Panc1 (cell line): ENCODE results near the gene GNRHR. TPM values are rescaled to one million over a fixed set of nuclear protein-coding genes. Genes with fewer than 3 reads are reported as not detected.

Experiments
- ATAC-seq: fragments of 200-7000 bp; cut with Tn5 transposase; 2 replicates; pipeline ENCODE4 v1.9.1; 2020; ENCODE audit warnings: mild to moderate bottlenecking, moderate library complexity
- BruUV-seq: library from RNA; stranded (reverse); fragments of 400-500 nt; replicated peaks from 2 replicates; lab custom pipeline; 2021; lab: Mats Ljungman, UMichigan
- CTCF ChIA-PET: fragments of 300-600 bp; sonication (Branson Sonifier 250); formaldehyde crosslinking; loops from one replicate; lab custom pipeline; 2022; ENCODE audit warnings: antibody characterized with exemption; lab: Charles Lee
- POLR2A ChIA-PET: fragments of 300-600 bp; sonication (Branson Sonifier 250); formaldehyde crosslinking; loops from one replicate; lab custom pipeline; 2022; ENCODE audit warnings: antibody characterized with exemption; lab: Charles Lee
- DNase-seq: peaks from one replicate; pipeline ENCODE4 v3.0.0-alpha.2; 2010; ENCODE audit warnings: low read depth, low spot score
- H3K27ac ChIP-seq: 2 replicates; pipeline ENCODE4 v1.5.1; 2011; ENCODE audit warnings: mild to moderate bottlenecking, low read length, inconsistent platforms
- H3K27me3 ChIP-seq: fragments of 200-500 bp; sonication (Bioruptor generic); 2 replicates; pipeline ENCODE4 v1.6.0; 2014; ENCODE audit warnings: low read length, inconsistent platforms; ENCODE audit not compliant: control insufficient read depth, insufficient read depth
- H3K36me3 ChIP-seq: fragments of 200-500 bp; sonication (Bioruptor generic); 2 replicates; pipeline ENCODE4 v1.5.1; 2014; ENCODE audit warnings: inconsistent platforms, mild to moderate bottlenecking, low read length, moderate library complexity; ENCODE audit not compliant: control insufficient read depth, insufficient read depth
- H3K4me1 ChIP-seq: 2 replicates; pipeline ENCODE4 v1.5.1; 2011; ENCODE audit warnings: inconsistent platforms, mild to moderate bottlenecking, low read length, moderate library complexity; ENCODE audit not compliant: control insufficient read depth, insufficient read depth
- H3K4me3 ChIP-seq, 2 experiments: 2 replicates each; pipeline ENCODE4 v1.5.1; 2011 to 2012; ENCODE audit warnings: low read depth in 2 of 2, low read length in 2 of 2, mild to moderate bottlenecking in 2 of 2, inconsistent platforms in 1 of 2, moderate library complexity in 1 of 2
- H3K9me3 ChIP-seq: fragments of 200-500 bp; sonication (Bioruptor generic); 2 replicates; pipeline ENCODE4 v1.5.1; 2014; ENCODE audit warnings: low read depth, mild to moderate bottlenecking, inconsistent platforms, low read length, moderate library complexity; ENCODE audit not compliant: control insufficient read depth, insufficient read depth
- POLR2AphosphoS5 ChIP-seq: IDR thresholded peaks from 2 replicates; pipeline ENCODE4 v1.6.1; 2012; ENCODE audit warnings: mild to moderate bottlenecking, low read depth, low read length, moderate library complexity
- SIN3A ChIP-seq: IDR thresholded peaks from 2 replicates; pipeline ENCODE4 v1.6.1; 2012; ENCODE audit warnings: low read depth, mild to moderate bottlenecking, low read length, moderate library complexity, borderline replicate concordance; ENCODE audit not compliant: insufficient read depth
- TCF7L2 ChIP-seq: IDR thresholded peaks from 2 replicates; pipeline ENCODE4 v1.6.1; 2011; ENCODE audit warnings: mild to moderate bottlenecking, low read depth, low read length, inconsistent platforms
- in situ Hi-C: cut with HindIII; loops from 2 replicates; pipeline ENCODE4 v1.10.0; 2016; ENCODE audit warnings: low sequenced_read_pairs, low pct_unique_long_range_greater_than_20kb
- intact Hi-C: fragments of 100-400 bp; cut with micrococcal nuclease; formaldehyde crosslinking; loops from one replicate; pipeline ENCODE4 v1.10.0; 2022; ENCODE audit not compliant: unreplicated experiment
- total RNA-seq: library from RNA; stranded (reverse); gene quantifications from one replicate; pipeline ENCODE4 v1.2.1, GENCODE V29; 2021; ENCODE audit not compliant: unreplicated experiment
- TF ChIP-seq, protein P1 (sequence below), 2 experiments: IDR thresholded peaks; 2 replicates each; pipeline ENCODE4 v1.6.1; 2011 to 2012; ENCODE audit warnings: low read depth in 2 of 2, control low read depth in 1 of 2, low read length in 1 of 2, mild to moderate bottlenecking in 1 of 2, moderate library complexity in 1 of 2; ENCODE audit not compliant: insufficient read depth in 1 of 2
- TF ChIP-seq, protein P2 (sequence below): fragments of 450-650 bp; IDR thresholded peaks from 2 replicates; pipeline ENCODE4 v1.5.1; 2017; ENCODE audit warnings: mild to moderate bottlenecking

Gene GNRHR
- total RNA-seq, 1 experiment from 2014 or later = not detected

DNA sequence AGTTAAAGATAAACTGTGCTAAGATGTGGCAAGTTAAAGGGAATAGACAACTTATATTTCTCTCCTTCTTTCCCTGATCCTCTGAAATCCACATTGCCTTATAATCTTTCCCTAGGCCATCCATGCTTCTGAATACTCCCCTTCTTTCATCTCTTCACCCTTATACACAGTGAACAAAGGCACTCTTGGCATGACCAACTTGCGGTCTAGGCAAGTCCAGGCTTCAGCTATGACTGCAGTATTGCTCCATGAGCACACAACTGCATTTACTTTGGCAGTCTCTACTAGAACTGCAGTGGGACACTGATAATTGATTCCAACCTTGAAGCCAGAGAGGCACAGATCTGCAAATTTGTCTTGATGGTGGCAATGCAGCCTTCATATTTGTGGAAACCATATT is 29.1 kb downstream of the GNRHR start:
- intact Hi-C loops = no loop called here
- DNase-seq (no peak), ATAC-seq (no peak)
- no peaks in the 10 kb centered on the region; the same call in 1 of the 2 replicates for H3K9me3 ChIP-seq
- ChIA-PET POLR2A (no interaction called here), CTCF (no interaction called here)
- H3K4me1 ChIP-seq = no peaks in the 10 kb centered on the region
- in situ Hi-C loops = no loop called here
- no peak for TF ChIP-seq TCF7L2
- TF ChIP-seq, protein P1, sequence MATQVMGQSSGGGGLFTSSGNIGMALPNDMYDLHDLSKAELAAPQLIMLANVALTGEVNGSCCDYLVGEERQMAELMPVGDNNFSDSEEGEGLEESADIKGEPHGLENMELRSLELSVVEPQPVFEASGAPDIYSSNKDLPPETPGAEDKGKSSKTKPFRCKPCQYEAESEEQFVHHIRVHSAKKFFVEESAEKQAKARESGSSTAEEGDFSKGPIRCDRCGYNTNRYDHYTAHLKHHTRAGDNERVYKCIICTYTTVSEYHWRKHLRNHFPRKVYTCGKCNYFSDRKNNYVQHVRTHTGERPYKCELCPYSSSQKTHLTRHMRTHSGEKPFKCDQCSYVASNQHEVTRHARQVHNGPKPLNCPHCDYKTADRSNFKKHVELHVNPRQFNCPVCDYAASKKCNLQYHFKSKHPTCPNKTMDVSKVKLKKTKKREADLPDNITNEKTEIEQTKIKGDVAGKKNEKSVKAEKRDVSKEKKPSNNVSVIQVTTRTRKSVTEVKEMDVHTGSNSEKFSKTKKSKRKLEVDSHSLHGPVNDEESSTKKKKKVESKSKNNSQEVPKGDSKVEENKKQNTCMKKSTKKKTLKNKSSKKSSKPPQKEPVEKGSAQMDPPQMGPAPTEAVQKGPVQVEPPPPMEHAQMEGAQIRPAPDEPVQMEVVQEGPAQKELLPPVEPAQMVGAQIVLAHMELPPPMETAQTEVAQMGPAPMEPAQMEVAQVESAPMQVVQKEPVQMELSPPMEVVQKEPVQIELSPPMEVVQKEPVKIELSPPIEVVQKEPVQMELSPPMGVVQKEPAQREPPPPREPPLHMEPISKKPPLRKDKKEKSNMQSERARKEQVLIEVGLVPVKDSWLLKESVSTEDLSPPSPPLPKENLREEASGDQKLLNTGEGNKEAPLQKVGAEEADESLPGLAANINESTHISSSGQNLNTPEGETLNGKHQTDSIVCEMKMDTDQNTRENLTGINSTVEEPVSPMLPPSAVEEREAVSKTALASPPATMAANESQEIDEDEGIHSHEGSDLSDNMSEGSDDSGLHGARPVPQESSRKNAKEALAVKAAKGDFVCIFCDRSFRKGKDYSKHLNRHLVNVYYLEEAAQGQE (IDR thresholded peaks at IDR 0.05; ENCODE audit: insufficient read depth in 1 of 2, low read depth in 2 of 2, low read length in 1 of 2) = no peak
- TF ChIP-seq, protein P2, sequence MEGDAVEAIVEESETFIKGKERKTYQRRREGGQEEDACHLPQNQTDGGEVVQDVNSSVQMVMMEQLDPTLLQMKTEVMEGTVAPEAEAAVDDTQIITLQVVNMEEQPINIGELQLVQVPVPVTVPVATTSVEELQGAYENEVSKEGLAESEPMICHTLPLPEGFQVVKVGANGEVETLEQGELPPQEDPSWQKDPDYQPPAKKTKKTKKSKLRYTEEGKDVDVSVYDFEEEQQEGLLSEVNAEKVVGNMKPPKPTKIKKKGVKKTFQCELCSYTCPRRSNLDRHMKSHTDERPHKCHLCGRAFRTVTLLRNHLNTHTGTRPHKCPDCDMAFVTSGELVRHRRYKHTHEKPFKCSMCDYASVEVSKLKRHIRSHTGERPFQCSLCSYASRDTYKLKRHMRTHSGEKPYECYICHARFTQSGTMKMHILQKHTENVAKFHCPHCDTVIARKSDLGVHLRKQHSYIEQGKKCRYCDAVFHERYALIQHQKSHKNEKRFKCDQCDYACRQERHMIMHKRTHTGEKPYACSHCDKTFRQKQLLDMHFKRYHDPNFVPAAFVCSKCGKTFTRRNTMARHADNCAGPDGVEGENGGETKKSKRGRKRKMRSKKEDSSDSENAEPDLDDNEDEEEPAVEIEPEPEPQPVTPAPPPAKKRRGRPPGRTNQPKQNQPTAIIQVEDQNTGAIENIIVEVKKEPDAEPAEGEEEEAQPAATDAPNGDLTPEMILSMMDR = no peak
- no peak for TF ChIP-seq POLR2AphosphoS5
- no peak for TF ChIP-seq SIN3A
- H3K27me3 ChIP-seq = no peaks in the 10 kb centered on the region
- no peaks in the 10 kb centered on the region for H3K36me3 ChIP-seq
- no peak overlapping the region for H3K4me3 ChIP-seq
- H3K27ac ChIP-seq = no peak overlapping the region
- BruUV-seq = no TSS peak

DNA sequence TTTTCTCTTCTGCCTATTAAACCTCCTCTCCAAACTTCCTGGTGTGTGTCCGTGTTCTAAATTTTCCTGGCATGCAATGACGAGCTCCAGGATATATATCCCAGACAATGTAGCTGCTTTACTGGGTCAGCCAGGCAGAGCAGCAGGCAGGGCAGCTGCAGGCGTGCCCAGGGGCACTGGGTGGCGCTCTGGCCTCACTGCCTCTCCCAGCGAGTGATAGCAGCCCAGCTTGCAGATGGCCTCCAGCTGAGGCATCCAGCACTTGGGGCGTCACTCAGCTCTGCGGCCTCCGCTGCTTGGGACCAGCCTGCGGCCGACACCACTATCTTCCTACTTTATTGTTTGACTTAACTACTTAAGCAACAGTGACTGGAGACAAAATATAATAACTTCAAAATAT is 30.2 kb downstream of the GNRHR start:
- ChIA-PET POLR2A (no interaction called here), CTCF (no interaction called here)
- ATAC-seq (no peak), DNase-seq (no peak)
- intact Hi-C loops (no loop called here), in situ Hi-C loops (no loop called here)
- no peaks in the 10 kb centered on the region for H3K27me3 ChIP-seq
- TF ChIP-seq TCF7L2 (no peak), SIN3A (no peak), POLR2AphosphoS5 (no peak)
- TF ChIP-seq, protein P1 (IDR thresholded peaks at IDR 0.05; ENCODE audit: insufficient read depth in 1 of 2, low read depth in 2 of 2, low read length in 1 of 2) = no peak
- TF ChIP-seq, protein P2 = no peak
- H3K4me3 ChIP-seq = no peak overlapping the region
- BruUV-seq = no TSS peak
- no peak overlapping the region for H3K27ac ChIP-seq
- H3K9me3 ChIP-seq = no peaks in the 10 kb centered on the region; the same call in 1 of the 2 replicates
- no peaks in the 10 kb centered on the region for H3K4me1 ChIP-seq
- no peaks in the 10 kb centered on the region for H3K36me3 ChIP-seq
